ENCODE measurements around the gene USP40.

Gene USP40

DNA sequence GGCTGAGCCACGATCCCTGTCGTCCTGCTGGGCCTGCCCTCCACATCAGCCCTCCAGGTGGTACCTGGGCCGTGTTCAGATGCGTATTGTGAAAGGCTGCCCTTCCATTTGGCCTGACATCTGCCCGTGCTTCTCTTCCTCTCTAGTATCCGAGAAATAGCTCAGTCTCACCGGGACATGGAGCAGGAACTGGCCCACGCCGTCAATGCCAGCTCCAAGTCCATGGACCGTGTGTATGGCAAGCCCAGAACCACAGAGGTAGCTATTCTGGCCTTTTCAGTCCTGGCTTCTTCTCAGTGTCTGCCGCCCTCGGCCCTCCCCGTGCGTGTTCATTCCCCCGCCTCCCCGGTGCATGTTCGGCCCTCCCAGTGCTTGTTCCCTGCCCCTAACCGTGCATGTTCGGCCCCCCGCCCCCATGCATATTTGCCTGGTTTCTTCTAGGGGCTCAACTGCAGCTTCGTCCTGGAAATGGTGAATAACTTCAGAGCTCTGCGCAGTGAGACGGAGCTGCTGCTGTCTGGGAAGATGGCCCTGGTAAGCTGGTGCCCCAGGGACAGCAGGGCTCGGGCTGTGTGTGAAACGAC lies 104.3 kb downstream of the USP40 start:
- H3K27ac ChIP-seq: peak overlapping the region; percentile 64; the same call in 1 of the 2 replicates

DNA sequence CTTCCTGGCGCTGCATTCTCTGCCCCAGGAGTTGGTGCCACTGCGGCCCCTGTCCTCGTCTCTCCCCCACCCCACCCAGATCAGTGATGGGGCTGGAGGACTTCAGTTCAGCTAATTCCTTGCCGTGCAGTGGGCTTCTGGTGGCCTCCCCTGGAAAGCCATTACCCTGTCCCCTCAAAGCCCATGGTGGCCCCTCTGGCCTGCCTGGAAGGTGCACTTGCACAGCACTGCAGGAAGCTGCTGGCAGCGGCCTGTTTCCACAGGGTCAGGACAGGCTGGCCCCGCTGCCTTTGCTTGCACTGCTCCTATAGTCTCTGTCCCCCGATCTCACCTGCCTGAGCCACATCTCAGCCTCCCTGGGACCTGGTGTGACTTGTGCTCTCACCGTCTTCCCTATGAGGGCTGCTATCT lies 105.1 kb downstream of the USP40 start:
- TF ChIP-seq ZFX (IDR thresholded peaks at IDR 0.05): no peak
- TF ChIP-seq, protein P1, sequence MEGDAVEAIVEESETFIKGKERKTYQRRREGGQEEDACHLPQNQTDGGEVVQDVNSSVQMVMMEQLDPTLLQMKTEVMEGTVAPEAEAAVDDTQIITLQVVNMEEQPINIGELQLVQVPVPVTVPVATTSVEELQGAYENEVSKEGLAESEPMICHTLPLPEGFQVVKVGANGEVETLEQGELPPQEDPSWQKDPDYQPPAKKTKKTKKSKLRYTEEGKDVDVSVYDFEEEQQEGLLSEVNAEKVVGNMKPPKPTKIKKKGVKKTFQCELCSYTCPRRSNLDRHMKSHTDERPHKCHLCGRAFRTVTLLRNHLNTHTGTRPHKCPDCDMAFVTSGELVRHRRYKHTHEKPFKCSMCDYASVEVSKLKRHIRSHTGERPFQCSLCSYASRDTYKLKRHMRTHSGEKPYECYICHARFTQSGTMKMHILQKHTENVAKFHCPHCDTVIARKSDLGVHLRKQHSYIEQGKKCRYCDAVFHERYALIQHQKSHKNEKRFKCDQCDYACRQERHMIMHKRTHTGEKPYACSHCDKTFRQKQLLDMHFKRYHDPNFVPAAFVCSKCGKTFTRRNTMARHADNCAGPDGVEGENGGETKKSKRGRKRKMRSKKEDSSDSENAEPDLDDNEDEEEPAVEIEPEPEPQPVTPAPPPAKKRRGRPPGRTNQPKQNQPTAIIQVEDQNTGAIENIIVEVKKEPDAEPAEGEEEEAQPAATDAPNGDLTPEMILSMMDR (conservative IDR thresholded peaks at IDR 0.05): no peak
- peak overlapping the region; percentile 64 for H3K27ac ChIP-seq

More for the DNA sequence above, 104.3 kb downstream of the USP40 start:
- TF ChIP-seq ZFX (IDR thresholded peaks at IDR 0.05): no peak
- TF ChIP-seq, protein P1 (conservative IDR thresholded peaks at IDR 0.05): no peak

DNA sequence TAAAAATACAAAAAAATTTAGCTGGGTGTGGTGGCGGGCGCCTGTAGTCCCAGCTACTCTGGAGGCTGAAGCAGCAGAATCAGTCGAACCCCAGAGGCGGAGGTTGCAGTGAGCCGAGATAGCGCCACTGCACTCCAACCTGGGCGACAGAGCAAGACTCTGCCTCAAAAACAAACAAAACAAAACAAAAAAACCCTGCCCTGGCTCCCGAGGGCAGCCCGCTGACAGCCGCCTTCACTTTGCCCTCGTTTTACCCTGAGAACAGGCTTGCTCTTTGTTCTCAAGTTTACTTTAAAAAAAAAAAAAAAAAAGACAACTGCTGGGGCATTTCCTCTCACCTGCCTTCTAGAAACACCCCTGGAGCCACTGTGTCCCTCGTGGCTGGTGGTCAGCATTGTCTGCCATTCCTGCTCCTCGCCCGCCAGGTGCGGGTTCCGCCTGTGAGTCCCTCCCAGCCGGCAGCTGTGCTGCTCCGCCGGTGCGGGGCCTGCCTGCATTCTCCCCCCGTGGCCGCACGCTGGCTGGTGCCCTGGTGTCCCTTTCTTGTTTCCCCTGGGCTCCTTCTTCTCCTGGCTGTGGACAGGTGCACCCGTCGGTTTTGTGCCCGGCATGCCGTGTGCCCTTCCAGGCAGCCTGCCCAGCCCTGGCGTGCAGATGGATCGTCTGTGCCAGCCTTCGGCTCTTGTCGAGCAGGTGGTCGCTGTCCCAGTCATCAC lies 105.7 kb downstream of the USP40 start:
- TF ChIP-seq, protein P1 (conservative IDR thresholded peaks at IDR 0.05): no peak
- TF ChIP-seq ZFX (IDR thresholded peaks at IDR 0.05): no peak
- H3K27ac ChIP-seq: peak overlapping the region; percentile 64

DNA sequence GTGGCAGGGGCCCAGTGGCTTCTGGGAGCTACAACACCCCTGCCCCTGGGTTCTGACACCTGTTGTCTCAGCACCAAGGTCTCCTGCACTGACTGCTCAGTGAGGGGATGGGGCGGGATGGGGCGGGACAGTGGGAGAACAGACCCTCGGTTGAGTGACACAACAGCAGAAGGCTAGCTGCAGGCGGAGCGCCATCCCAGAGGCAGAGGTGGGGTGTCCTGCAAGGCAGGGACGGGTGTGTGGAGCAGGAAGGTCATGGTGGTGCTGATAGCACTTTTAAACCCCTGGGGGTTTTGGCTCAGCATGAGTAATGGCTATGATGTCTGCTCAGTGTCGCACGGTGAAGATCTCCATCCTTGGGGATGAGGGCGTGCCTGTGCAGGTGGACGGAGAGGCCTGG lies 107.2 kb downstream of the USP40 start:
- no peak overlapping the region for H3K27ac ChIP-seq
- TF ChIP-seq ZFX (IDR thresholded peaks at IDR 0.05): no peak
- TF ChIP-seq, protein P1 (conservative IDR thresholded peaks at IDR 0.05): no peak

DNA sequence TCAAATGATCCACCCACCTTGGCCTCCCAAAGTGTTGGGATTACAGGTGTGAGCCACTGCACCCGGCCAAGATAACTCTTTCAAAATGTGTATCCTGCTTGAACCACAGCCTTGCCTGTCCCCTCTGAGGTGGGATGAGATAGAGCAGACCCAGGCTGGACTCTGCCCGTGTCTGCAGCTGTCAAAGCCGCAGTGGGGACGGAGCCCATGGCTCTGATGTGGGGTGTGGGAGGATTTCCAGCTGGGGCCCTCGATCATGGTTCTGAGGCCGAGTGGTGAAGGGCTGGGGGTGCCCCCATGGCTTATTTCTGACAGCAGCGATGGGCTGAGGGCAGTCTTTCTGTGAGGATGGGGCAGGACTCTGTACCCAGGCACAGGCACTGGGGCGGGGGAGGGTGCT lies 107.8 kb downstream of the USP40 start:
- no peak overlapping the region for H3K27ac ChIP-seq
- no peak for TF ChIP-seq ZFX (IDR thresholded peaks at IDR 0.05)
- TF ChIP-seq, protein P1 (conservative IDR thresholded peaks at IDR 0.05): no peak

DNA sequence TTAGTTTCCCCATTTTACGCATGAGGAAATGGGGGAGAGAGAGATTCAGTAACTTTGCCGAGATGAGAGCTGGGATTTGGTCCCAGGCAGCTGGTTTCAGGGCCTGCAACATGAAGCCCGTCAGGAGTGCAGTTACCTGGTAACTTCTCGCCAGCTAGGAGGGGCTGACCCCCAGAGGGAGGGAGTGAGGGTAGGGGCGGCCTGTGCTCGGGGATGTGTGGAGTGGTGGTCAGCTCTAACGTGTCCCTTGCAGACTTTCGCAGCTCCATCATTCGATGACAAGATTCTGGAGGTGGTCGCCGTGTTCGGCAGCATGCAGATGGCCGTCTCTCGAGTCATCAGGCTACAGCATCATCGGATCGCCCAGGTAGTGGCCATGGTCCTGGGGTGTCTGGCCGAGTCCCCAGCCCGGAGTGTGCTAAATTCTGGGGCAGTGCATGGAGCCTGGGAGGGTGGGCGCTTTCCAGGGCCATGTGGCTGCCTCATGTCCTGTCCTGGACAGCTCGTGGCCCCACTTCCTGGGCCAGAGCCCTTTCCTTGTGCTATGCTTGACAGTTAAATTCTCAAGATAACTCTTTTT lies 108.5 kb downstream of the USP40 start:
- TF ChIP-seq ZFX (IDR thresholded peaks at IDR 0.05): no peak
- TF ChIP-seq, protein P1 (conservative IDR thresholded peaks at IDR 0.05): no peak
- no peak overlapping the region for H3K27ac ChIP-seq

DNA sequence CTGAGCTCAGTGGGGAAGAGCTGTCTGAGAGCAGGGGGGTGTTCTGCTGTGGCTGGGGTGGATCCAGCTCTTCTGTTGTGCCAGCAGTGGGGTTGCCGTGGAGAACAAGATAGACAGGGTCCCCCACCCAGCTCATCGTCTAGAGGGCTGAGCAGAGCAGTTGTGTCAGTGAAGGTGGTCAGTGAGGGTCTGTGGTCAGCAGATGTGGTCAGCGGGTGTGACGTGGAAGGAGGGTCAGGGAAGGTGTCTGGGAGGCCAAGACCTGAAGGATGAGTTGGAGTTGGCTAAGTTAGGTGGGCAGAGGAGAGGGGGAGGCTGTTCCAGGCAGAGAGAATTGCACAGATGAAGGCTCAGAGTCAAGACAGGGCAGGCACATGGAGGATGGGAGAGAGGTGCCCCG lies 109.2 kb downstream of the USP40 start:
- TF ChIP-seq, protein P1 (conservative IDR thresholded peaks at IDR 0.05): no peak
- no peak for TF ChIP-seq ZFX (IDR thresholded peaks at IDR 0.05)
- no peak overlapping the region for H3K27ac ChIP-seq

Data from C4-2B (cell line).